Stimulated activated CD4-positive, alpha-beta T cell treated with anti-CD3 and anti-CD28 coated beads, Interleukin-2, amount 100 ng/mL, for 48 hours (primary cell): Measurements from ENCODE around the gene AFG3L2.
A peak's percentile ranks its signal among the peaks of the same experiment; 100 is the strongest.

Experiments used
- DNase-seq, 2 donors: peaks; one replicate each; pipeline ENCODE4 v3.0.0-alpha.2; 2020

AFG3L2 gene

DNA sequence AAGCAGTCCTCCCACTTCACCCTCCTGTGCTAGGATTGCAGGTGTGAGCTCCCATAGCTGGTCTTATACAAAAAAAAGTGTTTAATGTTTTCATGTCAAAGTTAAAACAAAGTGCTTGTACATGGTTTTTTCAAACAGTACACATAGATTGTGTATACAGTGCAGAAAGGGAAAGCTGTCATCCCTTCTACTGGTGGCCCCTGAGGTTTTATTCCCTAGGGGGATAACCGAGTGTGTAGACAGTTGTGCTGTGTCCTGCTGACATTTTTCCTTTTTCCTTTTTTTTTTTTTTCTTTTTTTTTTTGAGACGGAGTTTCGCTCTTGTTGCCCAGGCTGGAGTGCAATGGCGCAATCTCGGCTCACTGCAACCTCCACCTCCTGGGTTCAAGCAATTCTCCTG, 58.2 kb downstream of the AFG3L2 start:
- no peak for DNase-seq

DNA sequence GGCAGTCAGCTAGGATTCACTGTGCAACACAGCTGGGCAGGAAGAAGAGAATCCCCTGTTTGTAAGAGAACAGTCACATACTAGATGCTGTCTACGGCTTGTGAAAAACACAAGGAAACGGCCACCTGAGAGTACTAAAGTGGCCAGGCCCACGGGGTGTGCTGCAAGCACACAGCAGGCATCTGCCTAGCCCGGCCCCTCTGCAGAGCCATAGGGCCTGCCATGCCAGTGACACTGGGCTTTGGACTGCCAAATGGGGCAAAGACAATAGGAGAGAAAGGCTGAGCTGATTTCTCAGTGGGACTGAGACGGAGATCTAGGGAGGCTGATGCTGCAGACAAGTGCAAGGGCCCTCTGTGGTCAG, 58.7 kb downstream of the AFG3L2 start:
- no peak for DNase-seq

DNA sequence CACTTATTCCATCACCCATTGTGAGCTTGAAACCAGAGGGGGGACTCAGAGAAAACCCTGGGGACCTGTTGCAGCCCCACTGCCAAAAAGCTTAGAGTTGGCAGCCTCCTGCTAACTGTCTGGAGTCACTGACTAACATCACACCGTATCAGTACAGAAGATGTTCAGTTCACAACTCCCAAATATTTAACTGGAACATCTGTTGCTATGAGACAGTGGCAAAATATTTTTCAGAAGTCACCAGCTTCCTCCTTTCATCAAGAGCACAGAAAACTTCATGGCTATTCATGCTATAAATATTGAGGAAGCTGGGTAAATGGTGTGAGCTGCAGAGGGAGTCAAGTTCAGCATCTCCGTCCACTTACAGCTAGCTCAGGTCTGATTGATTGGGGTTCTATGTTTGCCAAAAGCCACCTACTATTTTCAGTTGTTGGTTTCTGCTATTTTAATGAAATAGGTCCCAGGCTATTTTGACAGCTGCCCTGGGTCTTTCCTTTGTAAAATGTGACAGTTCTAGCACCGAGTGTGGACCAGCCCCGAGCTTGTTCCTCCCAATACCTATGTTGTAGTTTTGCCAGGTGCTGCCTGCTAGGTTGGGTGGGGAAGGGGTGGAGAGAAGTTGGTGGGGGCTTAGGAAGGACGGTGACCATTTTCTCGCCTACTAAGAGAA, 59.2 kb downstream of the AFG3L2 start:
- DNase-seq: no peak

DNA sequence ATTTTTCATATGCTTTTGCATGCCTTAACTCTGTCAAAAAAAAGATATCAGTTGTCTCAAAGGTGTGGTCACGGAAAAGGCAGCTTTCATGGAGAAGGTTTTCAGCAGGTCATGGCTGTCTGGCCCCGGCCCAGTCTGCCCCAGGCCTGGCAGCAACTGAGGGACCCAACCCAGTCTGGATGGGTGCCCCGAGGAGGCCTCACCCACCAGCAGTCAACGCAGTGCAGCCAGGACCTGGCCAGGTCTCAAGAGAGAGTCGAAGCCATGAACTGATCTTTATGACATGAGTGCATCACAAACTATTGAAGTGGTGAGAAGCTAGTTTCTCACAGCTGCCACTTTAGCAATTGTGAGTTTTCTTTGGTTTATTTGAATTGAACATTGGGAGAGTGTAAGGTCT, 61.1 kb downstream of the AFG3L2 start:
- DNase-seq: no peak

DNA sequence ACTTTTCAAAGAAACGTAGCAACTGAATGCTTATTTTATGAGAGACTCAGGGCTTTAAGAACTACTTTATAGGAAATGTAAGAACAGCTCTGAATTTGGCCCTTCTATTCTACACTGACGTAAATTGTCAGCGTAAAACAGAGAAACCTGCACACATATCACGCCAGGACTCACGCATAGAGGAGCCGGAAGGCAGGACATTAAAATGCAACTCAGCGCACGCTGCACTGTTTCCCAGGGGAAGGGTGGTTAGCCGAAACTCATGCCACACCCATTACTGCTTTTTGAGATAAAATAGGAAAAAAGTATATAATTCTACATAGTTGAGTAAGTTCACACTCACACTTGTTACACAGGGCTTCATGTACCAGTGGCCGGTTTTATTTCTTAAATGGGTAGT, 61.5 kb downstream of the AFG3L2 start:
- no peak for DNase-seq

DNA sequence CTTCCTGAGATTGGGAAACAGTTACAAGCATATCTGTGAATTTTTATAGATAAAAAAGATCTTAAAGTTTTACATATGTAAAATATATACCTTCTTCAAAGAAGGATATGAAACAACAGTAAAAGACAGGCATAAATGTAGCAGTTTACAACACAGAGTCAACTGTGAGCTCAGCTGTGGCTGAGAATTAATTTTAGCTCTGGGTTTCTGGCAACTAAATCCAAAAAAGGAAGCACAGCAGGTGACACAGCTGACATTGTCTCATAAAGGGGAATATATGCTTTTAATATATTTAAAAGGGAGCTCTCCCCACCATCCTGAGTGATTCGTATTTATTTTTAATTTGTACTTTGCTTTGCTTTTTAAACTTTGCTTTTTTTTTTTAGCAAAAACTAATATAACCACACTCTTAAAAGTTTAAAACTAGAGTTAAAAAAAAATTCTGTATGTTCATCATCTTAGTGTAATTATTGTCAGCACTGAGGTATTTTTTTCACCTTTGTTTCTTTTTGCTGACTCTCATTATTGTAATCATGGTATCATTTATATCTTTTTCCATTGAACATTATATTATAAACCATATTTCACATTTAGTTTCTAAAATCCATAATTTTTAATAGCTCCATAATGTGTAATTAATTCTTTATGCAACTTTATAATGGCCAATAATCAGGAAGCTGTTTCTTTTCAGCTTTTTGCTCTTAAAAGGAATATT, 62.3 kb downstream of the AFG3L2 start:
- no peak for DNase-seq

DNA sequence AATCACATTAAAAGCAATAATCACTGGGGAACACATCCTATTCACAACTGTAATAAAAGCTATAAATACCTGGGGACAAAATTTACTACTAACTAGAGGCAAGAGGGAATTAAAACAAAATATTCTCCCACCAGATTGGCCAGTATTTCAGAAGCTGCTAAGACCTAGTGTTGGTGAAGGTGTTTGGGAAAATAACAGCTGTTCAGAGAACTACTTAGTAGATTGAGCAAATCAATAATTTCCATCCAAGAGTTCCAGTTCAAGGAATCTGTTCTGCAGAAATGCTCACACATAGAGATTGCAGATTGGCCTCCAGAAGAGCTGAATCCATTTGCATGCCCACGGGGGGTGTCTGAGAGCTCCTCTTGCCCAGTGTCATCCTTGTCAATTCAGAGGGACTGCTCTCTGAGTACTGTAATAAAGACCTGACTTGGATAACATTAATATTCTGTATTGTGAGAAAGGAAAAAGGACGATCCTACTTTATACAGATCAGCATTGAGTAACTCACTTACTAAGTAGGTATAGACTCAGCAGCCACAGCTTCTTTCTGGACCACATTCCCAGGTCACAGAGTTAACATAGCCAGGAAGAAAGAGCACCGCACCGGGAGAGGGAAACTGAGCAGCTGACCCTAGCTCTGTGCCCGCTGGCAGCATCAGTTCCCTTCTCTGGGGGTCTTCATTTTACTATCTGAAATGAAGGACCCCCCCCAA, 63.3 kb downstream of the AFG3L2 start:
- DNase-seq: no peak

DNA sequence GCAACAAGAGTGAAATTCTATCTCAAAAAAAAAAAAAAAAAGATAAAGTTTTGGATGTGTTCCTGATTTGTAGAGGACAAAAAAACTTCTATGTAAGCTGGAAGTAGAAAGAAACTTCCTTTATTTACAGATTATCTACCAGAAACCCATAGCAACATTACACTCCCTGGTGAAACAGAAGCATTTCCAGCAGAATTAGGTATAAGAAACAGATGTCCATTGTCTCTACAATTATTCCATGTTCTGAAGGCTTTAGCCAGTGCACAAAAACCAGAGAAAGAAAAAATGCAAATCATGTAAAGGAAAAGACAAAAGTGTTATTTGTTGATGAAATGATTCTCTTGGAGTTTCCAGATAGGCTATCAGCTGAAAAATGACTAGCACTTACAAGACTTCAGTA, 64.1 kb downstream of the AFG3L2 start:
- DNase-seq: no peak

DNA sequence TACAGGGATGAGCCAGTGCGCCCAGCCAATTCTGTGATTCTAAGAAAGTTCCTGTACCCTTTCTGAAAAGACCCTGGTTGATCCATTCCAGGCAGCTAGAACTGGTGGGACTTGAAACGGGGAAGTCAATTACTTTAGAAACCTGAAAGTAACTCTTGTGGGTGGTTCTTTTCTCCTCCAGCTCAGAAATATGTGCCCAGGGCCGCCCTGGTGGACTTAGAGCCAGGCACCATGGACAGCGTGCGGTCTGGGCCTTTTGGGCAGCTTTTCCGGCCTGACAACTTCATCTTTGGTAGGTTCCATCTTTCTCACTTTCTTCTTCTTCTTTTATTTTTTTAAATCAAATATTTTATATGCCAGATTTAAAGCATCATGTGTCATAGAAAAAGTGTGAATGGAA, 66.3 kb downstream of the AFG3L2 start:
- DNase-seq: no peak

DNA sequence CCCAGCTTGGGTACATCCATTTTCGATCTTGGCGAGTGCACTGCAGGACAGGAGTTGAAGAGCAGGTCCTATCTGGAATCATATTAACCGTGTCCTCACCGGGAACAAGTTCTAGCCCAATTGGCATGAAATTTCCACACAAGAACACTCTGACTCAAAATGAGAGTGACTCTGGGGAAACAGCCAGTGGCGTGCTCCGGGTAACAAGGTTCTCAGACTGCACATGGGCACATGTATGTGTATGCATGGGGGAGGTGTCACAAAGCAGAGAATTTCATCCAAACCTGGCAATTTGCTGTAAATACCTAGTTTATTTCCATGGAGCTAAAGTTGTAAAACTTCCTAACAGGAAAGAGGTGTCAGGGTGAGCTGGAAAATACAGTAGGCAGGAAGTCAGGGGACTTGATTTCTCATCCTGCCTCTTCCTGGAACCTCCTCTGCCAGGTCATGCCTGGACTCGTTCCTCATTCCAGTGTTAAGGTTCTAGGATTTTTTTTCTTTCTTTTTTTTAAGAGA, 67.3 kb downstream of the AFG3L2 start:
- DNase-seq: no peak

DNA sequence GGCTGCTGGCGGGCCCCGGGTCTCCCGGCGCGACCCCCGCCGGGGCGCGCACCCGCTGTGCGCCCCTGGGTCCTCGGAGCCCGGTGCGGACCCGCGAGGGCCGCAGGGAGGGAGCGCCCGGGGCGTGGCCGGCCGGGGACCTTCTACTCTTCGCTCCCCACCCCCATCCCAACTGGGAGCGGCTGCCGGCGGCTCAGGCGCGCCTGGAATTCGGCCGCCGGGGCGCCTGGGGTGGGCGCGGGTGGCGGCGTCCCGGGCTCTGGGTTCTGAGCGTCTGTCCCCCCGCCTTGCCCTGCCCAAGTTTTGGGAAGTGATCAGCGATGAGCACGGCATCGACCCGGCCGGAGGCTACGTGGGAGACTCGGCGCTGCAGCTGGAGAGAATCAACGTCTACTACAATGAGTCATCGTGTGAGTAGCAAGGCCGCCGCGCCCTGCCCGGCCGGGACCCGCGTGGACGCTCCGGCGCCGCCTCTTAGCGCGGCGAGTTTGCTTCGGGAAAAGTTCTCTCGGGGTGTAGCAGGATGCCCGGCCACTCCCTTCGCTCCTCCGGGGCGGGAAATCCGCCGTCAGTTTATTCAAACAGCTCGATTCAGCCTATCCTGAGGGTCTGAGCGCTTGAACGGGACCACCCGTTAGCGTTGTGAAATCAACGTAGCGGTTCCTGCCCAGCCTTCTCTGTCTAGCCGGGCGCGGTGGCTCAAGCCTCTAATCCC, 68.5 kb downstream of the AFG3L2 start:
- DNase-seq: peak; percentile 23 to 35

DNA sequence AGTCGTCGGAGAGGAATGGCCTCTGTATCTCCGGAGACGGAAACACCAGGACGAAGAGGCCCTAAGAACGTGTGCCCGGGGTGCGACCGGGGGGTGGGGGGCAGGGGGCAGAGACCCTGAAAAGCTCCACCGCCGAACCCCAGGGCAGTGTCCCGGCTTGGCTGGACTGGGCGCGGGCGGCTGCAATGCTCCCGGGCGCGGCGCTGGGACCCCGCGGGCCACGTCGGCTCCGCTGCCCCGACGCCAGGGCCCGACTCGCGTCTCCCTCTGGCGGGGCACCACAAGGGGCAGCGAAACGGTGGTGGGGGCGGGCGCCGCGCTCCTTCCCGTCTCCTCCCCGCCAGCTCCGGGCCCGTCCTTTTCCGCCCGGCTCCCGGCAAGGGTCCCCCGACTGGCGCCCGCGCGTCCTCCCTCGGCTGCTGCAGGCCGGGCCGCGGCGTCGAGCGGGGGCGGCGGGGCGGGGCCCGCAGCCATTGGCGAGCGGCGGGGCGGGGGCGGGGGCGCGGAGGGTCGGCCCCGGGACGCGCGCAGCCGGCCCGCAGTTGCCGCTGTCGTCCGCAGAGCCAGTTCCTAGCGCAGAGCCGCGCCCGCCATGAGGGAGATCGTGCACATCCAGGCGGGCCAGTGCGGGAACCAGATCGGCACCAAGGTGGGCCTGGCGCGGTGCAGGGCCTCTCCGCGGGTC, 69.2 kb downstream of the AFG3L2 start, which contains the start of gene TUBB6:
TUBB6 (plus strand) TSS at position 541 of the 685 bp plus-strand sequence; CDS start at position 593, 52 bp downstream.
- DNase-seq: peak; percentile 18 to 42

DNA sequence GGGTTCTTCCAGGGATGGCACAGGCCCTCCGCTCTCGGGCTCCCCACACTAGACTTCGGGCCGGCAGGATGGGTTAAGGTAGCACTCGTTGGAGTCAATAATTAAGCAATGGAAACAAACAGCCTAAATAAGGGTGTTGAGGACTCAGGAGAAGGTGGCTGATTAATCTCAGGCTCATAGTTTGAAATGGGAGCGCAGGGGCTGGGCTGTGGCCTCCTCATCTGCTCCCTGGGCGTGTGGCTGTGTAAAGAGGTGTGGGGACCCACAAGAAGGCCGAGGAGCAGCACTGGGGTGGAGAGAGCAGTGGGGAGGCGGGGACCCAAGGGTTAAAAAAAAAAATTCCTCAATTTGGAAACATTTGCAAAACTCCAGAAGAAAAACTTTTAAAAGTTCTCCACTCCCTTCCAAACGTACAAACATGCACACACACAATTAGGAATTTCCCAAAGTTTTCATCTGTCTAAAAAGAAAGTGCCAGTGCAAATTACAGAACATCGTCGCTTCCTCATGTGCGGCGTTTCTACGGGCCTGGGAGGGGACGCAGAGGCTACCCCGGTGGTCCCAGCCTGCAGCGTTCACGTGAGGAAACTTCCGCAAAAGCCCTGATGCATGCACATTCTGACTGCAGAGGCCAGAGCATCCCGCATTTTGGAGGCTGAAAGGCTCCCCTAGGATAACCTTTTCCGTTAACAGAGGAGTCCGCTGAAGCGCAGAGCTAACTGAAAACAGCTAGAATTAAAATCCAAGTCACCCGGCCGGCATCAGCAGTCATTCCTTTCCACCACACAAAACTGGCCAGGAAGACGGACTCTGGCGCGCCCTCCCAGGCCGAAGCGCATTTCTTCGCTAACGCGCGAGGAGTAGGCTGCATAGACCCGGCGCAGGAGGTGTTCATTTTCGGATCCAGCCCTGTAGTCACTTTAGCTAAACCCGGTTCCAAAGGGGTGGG, 70.0 kb downstream of the AFG3L2 start:
- DNase-seq: no peak

DNA sequence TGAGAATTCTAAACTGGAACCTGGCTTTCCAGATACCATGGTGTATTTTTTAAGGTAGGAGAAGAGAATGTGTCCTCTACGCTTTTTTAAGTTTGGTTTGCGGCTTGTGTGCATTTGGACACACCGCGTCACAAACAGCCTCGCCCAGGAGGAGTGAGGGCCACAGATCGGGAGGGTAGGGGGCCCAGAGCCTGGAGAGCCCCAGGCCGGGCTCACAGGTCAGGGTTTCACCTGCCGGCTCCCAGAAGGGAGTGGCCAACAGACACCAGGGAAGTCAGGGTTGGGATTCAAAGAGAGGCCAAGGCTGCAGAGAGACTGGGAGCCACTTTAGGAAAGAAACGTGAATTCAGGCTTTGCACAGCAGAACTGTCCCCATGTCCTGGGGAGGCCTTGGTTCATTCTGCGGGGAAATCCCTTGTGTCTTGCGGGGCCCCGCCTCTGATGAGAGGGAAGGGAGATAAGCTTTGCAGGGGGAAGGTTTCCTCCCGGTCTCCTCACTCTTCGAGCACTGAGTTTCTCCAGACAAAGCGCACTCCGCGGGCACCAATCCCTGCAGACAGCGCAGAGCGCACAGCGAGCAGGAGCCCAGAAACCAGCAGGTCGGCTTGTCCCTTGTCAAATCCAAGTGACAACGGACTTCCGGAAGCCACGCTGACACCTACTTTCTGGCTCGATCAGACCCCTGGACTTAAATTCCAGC, 70.9 kb downstream of the AFG3L2 start:
- DNase-seq: no peak

DNA sequence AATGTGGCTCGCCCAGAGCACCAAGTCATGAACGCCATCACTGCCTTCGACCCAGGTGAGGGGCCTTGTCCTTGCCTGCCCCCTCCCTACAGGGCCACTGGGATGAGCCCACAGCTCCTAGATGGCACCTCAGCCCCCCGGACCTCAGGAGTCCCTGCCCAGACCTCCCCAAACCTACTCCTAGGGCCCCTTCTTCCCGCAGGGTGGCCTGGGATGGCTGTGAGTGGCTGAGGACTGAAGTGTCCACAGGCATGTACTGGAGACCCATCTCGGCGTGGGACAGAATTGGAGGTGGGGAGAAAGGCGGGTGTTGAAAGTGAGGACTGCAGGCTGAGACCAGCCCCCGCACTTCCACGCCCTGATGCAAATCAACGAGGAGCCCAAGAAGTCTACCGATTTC, 71.8 kb downstream of the AFG3L2 start:
- DNase-seq: no peak

DNA sequence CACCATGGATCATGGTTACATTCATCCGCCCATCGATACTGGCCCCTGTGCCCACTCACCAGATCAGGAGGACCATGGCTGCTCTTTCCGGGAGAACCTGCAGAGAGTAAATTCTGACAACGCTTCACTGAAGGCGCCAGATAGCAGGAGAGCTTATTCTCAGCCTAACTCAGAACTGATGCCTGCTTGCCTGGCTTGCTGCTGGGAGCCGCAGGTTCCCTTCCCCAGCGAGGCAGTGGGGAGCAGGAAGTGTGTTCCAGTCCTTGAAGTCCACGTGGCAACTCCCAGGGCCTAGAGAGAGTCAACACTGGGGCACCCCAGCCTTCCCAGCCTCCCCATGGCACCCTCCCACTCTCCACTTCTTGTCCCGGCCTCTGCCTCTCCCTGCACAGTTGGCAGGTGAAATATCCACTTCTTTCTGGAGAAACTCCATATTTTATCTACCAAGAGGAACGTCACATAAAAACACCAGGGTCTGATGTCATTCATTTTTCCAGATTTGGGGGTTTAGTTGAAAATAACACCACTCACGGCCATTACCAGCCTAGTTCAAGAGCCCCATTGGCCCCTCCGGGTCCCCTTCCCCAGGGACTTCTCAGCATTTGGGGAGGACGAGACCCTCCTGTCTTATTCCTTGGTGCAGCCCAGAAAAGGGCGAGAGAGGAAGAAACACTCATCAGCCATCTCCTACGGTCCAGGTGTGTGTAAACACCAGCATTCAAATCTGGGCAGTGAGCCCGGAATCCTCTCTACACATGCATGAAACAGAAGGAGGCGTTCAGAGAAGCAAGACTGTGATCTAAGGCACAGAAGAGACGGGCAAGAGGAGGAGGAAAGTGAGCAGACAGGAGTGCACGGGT, 72.4 kb downstream of the AFG3L2 start:
- no peak for DNase-seq

DNA sequence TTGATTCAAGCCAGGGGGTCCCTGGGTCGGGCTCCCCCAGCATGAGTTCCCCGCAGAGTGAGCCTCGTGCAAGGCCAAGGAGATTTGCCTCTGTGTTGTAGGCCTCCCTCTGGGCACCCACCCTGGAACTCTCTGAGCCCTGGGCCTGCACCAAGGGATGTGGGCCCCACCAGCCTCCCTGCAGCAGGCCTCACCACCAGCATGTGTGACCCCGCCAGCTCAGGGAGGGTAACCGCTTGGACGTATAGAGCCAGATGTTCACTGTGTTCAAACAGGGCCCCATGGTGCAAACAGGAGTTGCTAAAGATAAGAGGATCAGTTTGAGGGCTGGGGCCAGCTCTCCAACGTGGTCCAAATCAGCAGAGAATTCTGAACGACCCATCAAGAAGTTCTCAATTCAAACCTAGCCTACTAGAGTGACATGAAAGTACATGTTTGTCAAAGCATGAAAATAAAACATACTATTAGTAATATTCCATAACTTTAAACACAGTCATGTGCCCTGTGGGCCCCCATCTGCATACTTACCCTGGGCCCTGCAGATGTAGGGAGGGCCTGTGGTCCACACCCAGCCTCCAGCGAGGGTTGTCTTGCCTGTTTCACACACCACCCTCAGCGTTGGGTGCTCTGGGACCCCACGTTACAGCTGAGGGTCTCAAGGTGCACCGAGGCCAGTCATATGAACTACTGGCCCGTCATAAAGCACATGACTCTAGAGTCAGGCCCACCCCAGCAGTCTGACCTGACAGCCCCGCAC, 74.5 kb downstream of the AFG3L2 start:
- DNase-seq: no peak

DNA sequence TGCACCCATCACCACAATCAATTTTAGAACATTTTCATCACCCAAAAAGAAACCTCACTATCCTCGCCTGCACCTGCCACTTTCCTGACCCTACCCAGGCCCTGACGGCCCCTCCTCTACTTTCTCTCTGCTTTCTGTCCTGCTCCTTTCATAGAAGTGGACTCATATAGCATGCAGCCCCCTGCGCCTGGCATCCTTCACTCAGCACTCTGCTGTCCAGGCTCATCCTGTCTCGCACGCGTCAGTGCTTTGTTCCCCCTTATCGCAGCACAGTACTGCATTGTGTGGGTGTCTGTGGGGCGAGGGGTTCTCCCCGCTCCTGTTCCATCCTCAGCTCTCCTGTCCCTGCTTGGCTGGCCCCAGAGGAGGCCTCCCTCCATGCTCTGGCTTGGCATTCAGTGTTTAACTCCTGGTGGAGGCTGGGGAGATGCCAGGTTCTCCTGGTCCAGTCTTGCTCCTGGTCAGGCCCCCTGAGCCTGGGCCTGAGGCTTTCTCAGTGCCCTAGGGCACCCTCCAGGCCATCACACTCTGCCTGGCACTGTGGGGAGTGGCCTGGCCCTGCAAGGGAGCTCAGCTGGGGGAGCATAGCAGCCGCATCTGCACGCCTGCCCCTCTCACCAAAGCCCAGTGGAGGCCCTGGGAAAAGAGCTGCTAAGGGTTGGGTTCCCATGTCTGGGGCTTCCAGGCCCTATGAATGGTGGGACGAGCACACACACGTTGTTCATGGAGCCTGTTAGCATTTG, 75.6 kb downstream of the AFG3L2 start:
- no peak for DNase-seq
